ENCODE results near the gene C1orf105.
"Not testable (repeated sequence)": the region's sequence is repeated elsewhere in the genome, so short reads cannot be mapped to it uniquely, and the experiment has no call there.

C1orf105 gene

DNA sequence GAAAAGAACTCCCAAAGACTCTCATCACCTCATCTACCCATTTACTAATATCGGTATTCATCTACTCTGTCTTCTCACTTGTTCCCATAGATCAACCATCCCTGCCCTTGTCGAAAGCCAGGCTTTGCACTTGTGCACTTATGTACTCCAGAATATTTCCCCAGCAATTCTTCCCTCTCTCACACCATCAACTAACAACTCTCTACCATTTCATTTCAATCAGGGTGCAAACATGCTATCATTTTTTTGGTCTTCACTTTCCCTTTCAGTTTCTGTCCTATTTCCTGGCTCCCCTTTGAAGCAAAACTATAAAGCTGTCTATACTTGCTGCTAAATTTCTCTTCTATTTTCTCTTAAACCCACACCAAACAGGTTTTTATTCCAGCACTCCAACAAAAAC, 6.7 kb downstream of the C1orf105 start:
- no peak for DNase-seq (ENCODE audit: low read depth)

DNA sequence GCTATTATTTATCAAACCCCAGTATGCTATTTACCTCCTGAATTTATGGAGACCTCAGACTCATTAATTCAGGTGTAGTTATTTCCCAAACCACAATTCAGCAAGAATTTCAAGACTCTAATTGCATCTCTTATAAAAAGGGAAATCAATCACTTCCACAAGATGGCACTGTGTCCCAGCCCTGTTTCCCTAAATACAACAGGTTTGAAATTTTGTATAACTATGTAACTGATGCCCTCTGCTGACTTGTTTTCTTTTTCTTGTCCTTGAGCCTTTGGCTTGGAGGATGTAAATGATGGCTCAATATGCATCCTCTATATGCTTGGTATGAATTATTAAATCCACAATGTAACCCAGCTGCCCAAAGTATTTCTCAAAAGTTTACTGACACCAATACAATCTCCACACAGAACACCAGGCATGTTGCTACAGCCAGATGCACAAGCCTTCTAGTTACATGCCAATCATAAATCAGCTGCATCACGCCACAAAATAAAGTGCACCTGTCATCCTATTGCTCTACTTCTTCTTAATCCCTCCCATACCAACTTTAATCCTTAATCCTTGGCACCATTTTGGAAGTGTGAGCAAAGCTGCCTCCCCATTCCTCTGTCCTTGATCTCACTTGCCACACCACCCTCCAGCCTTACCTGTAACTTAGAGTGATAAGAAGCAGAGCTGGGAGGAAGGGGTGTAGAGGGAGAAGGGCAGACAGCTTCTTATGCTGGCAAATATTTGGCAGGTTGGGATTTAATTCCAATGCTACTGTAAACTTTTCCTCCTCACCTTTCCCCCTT, 9.0 kb downstream of the C1orf105 start:
- no peak for DNase-seq (ENCODE audit: low read depth)

DNA sequence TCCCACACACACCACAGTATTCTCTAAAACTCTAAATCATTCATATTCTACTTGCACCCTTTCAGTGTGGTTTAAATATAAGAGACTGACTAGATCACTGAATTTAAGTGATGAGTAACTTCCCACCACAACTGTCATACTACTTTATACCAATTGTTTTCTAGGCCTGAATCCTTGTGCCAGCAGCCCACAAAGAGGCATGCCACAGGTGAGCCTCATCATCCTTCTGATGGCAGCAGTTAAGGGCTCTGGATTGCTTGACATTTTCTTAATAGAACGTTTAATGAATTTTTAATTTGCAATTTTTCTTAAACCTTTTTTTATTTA, 9.6 kb downstream of the C1orf105 start:
- no peak for DNase-seq (ENCODE audit: low read depth)

DNA sequence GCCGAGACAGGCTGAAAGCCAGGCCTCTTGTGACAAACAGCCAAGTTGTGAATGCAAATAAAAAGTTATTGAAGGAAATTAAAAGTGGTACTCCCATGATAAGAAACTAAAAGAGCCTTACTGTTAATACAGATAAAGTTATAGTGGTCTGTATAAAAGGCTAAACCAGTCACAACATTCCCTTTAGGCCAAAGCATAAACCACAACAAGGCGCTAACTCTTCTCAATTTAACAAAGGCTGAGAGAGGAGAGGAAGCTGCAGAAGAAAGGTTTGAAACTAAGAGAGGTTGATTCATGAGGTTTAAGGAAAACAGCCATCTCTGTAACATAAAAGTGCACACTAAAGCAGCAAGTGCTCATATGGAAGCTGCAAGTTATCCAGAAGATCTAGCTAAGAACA, 10.7 kb downstream of the C1orf105 start:
- DNase-seq (ENCODE audit: low read depth): no peak

DNA sequence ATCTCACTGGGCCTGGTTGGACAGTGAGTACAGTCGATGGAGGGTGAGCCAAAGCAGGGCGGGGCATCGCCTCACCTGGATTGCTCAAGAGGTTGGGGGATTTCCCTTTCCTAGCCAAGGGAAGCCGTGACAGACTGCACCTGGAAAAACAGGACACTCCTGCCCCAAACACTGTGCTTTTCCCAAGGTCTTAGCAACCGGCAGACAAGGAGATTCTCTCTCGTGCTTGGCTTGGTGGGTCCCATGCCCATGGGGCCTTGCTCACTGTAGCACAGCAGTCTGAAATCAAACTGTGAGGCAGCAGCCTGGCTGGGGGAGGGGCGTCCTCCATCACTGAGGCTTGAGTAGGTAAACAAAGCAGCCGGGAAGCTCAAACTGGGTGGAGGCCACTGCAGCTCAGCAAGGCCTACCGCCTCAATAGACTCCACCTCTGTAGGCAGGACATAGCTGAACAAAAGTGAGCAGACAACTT, 11.3 kb downstream of the C1orf105 start:
- DNase-seq (ENCODE audit: low read depth): no peak

DNA sequence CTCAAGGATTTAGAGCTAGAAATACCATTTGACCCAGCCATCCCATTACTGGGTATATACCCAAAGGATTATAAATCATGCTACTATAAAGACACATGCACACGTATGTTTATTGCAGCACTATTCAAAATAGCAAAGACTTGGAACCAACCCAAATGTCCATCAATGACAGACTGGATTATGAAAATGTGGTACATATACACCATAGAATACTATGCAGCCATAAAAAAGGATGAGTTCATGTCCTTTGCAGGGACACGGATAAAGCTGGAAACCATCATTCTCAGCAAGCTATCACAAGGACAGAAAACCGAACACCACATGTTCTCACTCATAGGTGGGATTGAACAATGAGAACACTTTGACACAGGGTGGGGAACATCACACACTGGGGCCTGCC, 16.7 kb downstream of the C1orf105 start:
- not testable (repeated sequence) for DNase-seq (ENCODE audit: low read depth)

DNA sequence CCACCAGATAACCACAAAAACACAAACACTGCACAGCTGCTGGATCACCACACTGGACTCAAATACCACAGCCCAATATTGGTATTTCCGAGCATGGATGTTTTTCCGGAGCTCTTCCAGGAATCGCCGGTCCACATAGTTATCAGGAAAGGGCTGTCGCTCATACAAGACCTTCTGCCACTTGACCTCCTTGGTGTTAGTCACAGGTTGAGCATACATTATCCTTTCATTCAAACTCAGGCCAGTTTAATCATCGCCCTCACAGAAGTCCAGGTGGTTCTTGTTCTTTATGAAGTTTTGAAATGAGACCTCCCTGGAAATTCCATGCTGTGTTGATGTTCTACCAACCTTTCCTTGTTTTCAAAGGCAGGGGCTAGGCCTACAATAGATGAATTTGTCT, 21.9 kb downstream of the C1orf105 start:
- no peak for DNase-seq (ENCODE audit: low read depth)

DNA sequence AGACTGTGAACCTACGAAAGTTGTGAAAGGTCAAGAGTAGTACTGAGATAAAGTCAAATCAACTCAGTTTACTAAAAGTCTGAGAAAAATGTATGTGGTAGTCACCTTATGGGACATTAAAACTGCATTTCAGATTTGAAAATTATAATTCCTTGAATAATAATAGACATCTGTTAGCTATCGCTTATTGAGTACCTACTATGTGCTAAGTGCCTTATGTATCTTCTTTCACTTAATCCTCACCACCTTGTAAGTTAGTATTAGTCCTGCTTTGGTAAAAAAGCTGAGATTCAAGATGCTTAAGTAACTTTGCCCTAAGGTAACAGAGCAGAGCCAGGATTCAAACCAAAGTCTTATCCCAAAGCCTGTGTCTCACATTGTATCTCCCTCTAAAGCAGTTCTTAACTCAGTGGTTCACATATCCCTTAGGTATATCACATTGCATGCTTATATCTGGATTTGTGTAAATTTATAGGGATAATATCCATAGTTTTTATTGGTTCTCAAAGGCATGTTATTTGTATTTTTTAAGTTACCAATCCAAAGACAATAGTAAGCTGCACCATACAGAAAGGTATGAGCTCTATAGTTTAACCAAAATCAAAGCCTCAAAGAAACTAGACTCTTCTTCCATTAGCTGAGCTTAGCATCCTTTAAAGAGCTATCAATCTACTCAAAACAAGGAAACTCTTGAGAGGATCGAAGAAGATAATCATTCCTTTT, 22.5 kb downstream of the C1orf105 start:
- no peak for DNase-seq (ENCODE audit: low read depth)

DNA sequence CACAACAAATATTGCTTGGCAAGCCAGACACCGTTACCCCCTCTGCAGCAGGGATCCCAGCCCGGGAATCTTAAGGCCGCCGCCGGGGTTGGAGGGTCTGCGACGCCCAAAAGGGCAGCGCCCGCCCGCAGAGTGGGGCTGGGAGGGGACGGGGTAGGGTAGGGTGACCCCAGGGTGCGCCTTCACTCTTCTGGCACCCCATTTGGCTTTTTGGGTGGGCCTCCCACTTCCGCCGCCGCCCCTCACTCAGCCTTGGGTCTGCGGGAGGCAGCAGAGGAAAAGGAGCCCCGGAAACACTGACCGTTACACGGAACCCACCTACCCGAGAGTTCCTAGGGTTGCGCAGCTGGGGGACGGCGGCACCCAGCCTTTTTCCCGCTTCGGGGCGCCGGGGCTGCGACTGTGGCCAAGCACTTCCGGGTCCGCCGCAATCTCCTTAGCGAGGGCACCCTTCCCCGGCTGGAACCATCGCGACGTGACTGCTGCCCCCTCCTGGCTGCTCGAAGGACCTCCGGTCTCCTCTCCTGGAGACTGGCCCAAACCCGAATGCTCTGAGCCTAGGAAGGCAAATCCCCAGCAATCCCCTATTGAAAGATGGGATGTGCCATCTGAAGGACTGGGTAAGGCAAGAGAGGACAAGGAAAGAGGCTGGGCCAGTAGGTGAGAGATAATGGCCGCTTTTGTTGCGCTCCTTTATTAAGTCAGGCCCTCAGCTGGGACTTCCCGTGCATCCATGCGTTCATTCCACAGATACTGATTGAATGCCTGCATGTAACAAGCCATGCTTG, 23.4 kb downstream of the C1orf105 start, which contains the start of gene PIGC:
Gene PIGC, minus strand, starts transcription at position 404 of the 788 bp plus-strand sequence. CDS start 1,447 bp downstream, outside the sequence.
- DNase-seq (ENCODE audit: low read depth): peak; percentile 77

DNA sequence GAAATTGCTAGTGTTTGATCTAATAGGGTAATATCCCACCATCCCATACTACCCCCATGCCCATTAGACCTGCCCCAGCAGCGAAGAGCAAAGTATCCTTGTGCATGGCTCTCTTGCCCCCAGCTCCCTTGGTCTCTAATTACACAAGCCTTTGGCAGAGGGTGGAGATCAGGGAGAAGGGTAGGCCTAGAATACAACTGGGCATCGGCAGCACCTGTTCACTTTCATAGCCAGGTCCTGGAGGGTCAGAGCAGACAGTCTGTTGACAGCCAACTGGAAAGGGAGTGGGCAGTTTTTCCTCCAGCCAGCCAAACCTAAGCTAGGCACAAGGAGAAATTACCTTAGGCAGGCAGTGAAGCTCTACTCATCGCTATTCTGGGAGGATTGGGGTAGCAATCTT, 26.1 kb downstream of the C1orf105 start:
- DNase-seq (ENCODE audit: low read depth): no peak

DNA sequence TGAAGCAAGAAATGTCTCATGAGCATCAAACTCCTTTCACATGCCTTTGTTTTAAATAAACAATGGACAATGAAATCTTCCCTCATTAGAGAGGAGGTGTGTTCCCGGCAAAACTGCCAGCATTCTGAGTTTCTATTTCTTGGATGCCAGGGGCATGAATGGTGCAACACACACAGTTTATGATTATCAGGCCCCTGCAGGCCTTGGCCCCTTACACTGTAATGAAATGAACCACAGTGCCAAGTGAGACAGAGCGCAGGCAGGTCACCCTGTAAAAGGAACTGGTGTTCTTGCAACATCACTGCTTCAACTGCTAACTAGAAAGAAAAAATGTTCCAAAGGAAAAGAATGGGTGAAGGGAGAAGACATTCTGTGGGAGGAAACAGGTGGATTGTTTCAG, 27.2 kb downstream of the C1orf105 start:
- DNase-seq (ENCODE audit: low read depth): no peak

DNA sequence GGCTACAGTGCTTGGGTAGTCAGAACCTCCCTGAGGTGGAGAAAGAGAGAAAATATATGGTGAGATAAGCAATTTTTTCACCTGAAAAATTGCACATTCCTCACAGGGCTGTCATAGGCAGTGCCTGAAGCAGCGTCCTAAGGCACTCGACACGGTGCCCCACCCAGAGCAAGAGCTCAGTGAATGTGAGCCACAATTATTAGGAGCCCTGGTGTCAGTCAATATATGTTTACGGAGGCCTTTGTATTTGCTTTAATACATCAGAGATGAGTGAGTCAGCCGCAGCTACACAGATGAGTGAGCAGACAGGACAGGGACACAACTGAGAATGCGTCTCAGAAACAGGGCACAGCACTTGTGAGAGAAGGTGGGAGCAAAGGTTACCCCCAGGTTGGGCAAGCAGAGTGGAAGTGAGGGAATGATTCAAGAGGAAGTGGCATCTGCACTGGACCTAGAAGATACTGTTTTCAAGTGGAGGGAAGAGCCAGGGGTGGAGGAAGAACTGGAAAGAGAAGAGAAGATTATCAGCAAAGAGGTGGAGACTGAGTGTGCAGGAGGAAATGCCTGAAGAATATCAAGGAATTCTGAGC, 28.6 kb downstream of the C1orf105 start:
- DNase-seq (ENCODE audit: low read depth): no peak

DNA sequence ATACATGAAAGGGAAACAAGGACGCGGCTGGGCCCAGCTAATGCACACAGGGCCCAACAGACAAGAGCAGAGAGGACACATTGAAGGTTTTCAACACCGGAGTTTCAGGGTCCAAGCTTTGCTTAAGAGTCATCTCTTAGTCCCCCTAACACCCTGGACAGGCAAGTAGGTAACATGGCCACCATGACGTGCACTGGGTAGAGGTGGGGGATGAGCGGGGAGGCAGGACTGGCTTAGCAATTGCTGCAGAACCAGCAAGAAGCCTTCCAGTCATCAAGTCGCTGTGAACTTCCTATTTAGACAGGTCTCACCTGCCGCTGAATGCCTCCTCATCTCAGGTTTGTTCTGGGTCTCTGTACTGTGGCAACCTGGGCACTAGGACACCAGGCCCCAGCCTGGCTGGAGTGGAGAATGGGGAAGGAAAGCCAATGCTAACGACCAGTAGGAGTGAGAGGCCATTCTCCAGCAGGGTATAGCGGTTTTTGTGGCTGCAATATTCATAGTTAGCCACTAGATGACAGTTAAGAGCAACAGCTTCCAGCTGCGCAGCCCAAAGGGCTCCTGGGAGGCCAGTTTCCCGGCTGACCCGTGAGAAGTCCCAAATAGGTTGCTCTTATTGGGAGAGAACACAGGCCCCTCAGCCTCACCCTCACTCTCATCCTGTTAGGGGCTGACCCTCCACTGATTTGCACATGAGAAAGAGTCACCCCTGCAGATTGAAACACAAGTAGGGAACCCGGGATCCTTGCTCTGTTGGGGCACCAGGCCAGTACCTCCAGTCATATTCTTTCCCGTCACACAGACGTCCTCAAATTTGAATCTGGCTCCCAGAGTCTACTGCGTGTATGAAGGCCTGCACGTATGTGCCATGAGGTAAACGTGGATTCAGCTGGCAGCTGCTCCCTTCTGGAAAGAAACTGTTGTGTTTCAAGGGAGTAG, 29.4 kb downstream of the C1orf105 start:
- DNase-seq (ENCODE audit: low read depth): no peak

DNA sequence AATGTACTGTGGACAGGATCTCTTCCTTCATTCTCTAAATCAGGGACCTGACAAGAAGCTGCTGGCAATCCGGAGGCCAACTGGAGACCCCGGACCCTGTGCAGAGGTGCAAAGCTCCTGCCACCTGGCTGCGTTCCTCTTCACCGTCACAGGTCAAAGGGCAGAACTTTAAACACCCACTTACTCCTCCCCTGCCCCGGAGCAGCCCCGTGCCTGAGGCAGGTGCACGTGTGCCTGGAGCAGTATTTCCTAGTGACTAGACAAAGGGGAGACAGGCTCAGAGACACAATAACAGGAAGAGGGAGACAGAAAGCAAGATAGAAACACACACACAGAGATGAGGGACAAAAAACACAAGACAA, 30.0 kb downstream of the C1orf105 start:
- no peak for DNase-seq (ENCODE audit: low read depth)

DNA sequence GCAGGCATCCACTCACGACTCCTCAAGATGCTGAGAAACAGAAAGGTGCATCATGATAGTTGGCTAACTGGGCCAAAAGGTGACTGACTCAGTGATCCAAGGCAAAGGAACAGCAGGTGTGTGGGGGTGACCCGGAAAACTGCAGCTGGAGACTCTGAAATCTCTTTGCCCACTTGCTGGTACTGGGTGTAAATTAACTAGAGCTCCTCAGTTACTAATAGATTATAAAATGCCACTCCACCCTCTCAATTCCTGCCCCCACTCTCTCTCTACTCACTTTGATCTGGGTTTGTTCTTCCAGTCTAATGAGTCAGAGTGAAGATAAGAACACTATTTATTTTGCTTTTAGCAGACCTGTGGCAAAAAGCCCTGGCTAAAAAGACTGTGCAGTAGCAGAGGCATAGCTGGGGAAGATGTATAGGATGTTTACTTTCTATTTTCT, 30.5 kb downstream of the C1orf105 start:
- no peak for DNase-seq (ENCODE audit: low read depth)

DNA sequence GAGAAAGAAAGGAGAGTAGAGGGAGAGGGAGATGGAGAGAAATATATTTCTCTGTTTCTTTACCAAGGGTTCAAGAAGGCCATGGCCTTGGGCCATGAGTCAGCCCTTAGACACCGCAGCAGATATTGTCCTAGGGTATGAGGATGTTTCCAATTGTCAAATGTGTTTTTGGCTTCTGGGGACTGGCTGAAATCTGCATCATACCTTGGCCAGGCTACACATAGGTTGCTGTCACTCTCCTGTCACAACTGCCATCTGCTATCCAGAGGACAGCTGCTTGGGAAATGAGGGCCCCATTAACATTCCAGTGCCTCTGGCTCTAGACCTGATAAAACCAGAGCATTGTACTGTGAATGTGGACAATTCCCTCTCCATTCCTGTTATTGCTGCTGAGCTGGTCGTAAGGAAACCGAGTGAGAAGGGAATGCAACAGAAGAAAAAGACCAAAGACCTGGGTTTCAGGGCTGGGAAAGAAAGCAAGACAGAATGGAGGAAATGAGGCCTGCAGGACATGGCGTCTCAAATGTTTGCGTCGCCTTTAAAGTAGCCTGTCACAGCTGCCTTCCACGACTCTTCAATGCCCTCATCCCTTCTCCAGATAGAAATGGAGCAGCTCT, 32.2 kb downstream of the C1orf105 start:
- DNase-seq (ENCODE audit: low read depth): no peak

DNA sequence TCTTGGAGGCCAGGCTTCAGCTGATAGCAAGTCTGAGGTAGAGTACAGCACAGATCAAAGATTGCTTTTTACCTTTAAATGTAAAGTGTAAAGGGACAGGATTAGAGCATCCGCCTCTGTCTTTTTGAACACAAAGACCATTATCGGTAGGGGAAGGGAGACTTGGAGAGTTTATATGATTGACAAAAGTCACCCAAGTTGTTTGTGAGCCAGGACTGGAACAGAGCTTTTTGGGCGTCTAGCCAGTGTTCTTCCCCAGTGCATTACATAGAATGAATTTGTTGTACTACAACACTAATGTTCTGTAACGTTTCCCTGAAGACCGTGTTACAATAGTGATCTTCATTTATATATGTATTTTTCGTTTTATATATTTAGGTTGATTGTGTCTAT, 32.7 kb downstream of the C1orf105 start:
- no peak for DNase-seq (ENCODE audit: low read depth)

DNA sequence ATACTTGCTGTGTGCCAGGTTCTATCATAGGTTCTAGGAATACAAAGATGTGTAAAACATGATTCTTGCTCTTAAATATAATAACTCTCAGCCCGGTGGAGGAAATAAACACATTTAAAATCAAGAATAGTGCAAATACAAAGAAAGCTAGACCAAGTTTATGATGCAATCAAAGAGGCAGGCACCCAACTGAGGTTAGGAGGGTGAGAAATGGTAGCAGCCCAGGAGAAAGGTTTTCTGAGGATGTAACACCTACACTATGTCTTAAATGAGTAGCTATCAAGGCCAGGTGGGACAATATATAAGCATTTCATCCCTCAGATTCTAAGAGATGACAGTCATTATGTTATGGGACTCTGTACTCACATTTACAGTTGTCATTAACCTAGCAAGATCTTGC, 33.1 kb downstream of the C1orf105 start:
- DNase-seq (ENCODE audit: low read depth): no peak

DNA sequence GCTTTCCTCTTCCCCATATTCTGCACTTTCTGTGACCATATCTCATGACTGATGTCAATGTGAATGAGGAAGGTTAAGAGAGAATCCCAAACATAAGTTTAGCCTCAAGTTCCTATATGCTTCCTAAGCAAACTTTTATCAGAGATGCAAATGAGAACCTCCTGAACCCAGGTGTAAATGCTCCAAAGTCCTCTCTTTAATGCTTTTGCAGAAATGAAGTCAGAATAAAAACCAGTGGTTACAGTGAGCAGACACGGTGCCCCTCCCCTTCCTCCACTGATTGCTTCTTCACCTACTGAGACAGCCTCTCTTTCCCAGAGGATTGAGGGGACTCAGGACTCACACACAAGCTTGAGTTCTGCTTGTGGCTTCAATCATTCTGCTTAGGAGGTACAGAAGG, 35.0 kb downstream of the C1orf105 start:
- no peak for DNase-seq (ENCODE audit: low read depth)

DNA sequence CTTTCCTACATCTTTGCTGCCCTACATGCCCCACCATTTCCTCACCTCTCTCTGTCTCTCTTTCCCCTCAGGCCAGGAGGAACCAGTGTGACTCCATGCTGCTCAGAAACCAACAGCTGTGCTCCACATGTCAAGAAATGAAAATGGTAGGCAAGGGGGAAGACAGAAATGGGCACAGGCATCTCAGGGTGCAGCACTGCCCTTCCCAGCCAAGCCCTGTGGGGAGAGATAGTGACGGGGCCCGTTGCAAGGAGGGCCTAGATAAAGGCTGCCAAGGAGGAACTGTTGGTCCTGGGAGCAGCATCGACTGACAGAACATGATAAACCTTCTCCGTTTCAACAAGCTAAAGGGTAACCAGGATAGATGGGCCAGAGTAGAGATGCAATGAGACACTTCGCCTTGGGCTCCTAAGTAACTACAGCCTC, 35.9 kb downstream of the C1orf105 start:
- DNase-seq (ENCODE audit: low read depth): no peak

Data from T-helper 22 cell (primary cell).